IPS DF 19.7 (cell line): ENCODE measurements around the gene TTYH3.
"Not testable (repeated sequence)": the region's sequence is repeated elsewhere in the genome, so short reads cannot be mapped to it uniquely, and the experiment has no call there.

Source experiments
- DNase-seq: peaks from one replicate; pipeline ENCODE4 v3.0.0-alpha.2; 2013; ENCODE audit warnings: low read depth, low spot score

TTYH3 gene

GRCh38 chr7:2665359-2665791, 33.6 kb downstream of the TTYH3 start:
- no peak for DNase-seq

GRCh38 chr7:2666155-2666554, 34.4 kb downstream of the TTYH3 start:
- no peak for DNase-seq

DNA sequence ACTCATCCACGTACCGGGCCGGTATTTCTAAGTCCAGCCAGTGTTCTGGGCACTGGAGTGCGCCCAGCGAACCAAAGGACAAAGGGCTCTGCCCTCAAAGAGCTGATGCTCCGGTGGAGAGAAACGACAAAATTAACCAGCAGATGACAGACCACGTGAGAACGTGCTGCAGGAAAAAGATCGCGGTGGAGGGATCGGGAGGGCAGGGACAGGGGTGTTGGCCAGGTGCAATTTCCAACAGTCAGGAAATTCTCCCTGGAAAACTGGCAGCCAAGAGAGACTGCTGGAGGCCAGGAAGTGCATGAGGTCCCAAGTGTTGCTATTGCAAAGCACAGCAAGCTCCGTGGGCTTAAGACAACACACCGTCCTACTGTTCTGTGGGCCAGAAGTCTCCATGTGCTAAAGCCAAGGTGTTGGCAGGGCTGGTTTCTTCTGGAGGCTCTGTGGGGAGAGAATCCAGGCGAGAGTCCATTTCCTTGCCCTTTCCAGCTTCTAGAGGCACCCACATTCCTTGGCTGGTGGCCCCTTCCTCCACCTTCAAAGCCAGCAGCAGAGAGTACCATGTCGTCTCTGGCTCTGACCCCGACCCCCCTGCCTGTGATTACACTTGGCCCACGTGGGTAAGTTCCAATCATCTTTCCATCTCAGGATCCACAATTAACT, 34.9 kb downstream of the TTYH3 start:
- no peak for DNase-seq

GRCh38 chr7:2667843-2668242, 36.1 kb downstream of the TTYH3 start:
- DNase-seq: no peak

GRCh38 chr7:2668401-2668800, 36.6 kb downstream of the TTYH3 start:
- DNase-seq: no peak

DNA sequence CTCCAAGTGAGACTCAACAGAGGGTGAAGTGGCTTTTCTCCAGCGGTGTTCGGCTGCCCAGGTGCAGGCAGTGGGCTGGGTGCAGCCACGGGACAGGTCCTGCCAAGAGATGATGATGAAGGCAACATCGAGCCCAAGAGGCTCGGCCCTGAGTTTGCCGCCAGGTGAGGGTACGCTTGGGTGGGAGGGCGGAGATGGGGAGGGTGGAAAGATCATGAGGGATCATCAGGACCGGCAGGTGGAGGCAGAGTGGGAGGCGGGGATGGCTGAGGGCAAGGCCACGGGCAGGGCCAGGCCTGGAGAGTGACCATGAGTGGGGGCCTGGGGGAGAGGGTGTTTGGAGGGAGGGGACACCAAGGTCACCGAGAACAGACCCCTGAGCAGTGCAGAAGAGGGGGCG, 38.4 kb downstream of the TTYH3 start:
- no peak for DNase-seq

GRCh38 chr7:2670720-2671391, 39.1 kb downstream of the TTYH3 start:
- DNase-seq: peak; percentile 47

DNA sequence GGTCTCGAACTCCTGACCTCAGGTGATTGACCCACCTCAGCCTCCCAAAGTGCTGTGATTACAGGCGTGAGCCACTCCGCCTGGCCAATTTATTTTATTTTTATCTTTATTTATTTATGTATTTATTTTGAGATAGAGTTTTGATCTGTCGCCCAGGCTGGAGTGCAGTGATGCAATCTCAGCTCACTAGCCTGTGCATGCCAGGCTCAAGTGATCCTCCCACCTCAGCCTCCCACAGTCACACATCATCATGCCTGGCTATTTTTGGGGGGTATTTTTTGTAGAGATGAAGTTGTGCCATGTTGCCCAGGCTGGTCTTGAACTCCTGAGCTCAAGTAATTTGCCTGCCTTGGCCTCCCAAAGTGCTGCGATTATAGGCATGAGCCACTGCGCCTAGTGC, 41.4 kb downstream of the TTYH3 start:
- DNase-seq: not testable (repeated sequence)

DNA sequence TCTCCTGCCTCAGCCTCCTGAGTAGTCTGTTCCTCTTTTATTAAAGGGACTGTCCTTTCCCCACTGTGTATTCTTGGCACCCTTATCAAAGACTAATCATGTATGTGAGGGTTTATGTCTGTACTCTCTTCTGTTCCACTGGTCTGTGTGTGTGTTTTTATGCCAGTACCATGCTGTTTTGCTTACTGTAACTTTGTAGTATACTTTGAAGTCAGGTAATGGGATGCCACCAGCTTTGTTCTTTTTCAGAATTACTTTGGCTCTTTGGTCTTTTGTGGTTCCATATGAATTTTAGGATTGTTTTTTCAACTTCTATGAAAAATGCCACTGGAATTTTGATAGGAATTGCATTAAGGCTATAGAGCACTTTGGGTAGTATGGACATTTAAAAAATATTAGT, 42.1 kb downstream of the TTYH3 start:
- DNase-seq: no peak

- DNase-seq: no peak
Observed at GRCh38 chr7:2675256-2675764, 43.5 kb downstream of the TTYH3 start.

DNA sequence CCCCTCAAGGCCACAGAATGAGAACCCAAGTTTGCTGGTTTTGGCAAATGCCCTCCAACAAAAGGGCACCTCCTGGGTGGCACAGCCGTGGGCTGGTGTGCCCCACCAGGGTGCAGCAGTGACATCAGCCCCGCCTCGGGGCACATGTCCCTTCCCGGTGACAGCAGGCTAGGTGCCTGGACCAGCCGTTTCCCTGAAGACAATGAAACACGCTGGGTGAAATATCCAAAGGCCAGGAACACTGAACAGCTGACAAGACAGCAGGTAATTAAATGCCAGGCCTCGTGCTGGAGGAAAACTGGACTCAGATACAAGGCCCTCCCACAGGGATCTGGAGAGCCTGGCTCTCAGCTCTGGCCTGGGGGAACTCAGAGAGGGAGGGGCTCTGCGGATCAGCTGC, 44.8 kb downstream of the TTYH3 start:
- DNase-seq: not testable (repeated sequence)

GRCh38 chr7:2678454-2678853, 46.7 kb downstream of the TTYH3 start:
- DNase-seq: not testable (repeated sequence)

- DNase-seq: not testable (repeated sequence)
Observed at GRCh38 chr7:2679135-2680127, 47.6 kb downstream of the TTYH3 start.

DNA sequence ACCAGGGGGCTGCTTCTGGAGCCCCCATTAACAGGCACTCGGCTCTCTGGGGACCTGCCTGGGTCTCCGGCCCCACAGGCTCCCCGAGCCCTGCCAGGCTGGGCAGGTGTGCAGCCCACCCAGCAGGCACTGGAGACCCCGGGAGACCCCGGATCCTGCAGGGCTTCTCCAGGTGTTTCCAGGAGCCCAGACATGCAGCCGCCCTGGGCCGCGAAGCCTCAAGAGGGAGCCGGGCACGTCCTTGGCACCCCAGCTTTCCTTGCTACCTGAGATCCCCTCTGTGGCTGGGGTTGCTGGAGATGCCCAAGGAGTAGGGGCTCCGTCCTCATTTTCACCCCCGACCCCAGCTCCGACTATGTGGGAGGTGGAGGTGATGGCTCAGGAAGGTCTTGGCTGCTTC, 48.5 kb downstream of the TTYH3 start:
- no peak for DNase-seq

- DNase-seq: peak; percentile 33
Observed at GRCh38 chr7:2680792-2681490, 49.2 kb downstream of the TTYH3 start.

- DNase-seq: no peak
Observed at GRCh38 chr7:2681929-2682799, 50.4 kb downstream of the TTYH3 start.

GRCh38 chr7:2684501-2684900, 52.7 kb downstream of the TTYH3 start:
- no peak for DNase-seq

- DNase-seq: no peak
Observed at GRCh38 chr7:2686101-2686500, 54.3 kb downstream of the TTYH3 start.

- no peak for DNase-seq
Observed at GRCh38 chr7:2687338-2687869, 55.6 kb downstream of the TTYH3 start.

GRCh38 chr7:2687881-2688318, 56.1 kb downstream of the TTYH3 start, which contains the start of gene AMZ1:
TSS of gene AMZ1 (plus strand) at chr7:2688202. CDS start at chr7:2700452, 12,250 bp downstream.
- no peak for DNase-seq
